ENCODE data around the gene GPX1.

DNA sequence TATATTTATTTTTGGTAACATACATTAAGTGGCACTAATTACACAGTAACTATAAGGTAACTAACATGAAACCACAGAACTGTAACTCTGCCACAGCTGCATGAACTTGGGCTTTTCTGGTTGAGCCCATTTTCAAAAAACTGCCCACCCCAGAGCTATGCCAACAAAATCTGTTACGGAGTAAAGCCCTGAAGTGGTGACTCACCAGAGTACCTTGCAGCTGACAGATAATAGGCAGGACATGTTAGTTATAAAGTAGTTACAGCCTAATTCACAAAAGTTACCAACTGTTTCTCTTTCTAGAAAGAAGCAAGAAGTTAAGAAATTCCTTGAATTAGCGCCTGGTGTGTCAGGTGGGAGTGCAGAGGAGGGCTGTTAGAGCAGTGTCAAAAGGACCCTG is 1.5 kb upstream of the GPX1 start:
- TF ChIP-seq, protein P1, sequence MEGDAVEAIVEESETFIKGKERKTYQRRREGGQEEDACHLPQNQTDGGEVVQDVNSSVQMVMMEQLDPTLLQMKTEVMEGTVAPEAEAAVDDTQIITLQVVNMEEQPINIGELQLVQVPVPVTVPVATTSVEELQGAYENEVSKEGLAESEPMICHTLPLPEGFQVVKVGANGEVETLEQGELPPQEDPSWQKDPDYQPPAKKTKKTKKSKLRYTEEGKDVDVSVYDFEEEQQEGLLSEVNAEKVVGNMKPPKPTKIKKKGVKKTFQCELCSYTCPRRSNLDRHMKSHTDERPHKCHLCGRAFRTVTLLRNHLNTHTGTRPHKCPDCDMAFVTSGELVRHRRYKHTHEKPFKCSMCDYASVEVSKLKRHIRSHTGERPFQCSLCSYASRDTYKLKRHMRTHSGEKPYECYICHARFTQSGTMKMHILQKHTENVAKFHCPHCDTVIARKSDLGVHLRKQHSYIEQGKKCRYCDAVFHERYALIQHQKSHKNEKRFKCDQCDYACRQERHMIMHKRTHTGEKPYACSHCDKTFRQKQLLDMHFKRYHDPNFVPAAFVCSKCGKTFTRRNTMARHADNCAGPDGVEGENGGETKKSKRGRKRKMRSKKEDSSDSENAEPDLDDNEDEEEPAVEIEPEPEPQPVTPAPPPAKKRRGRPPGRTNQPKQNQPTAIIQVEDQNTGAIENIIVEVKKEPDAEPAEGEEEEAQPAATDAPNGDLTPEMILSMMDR (IDR thresholded peaks at IDR 0.05; ENCODE audit: low read depth, low read length, missing input control): no peak
- no peak for TF ChIP-seq YY1 (IDR thresholded peaks at IDR 0.05)
- TF ChIP-seq EGR1 (IDR thresholded peaks at IDR 0.05; ENCODE audit: low read depth in 2 of 2): no peak
- TF ChIP-seq RAD21 (IDR thresholded peaks at IDR 0.05): no peak
- TF ChIP-seq, protein P2, sequence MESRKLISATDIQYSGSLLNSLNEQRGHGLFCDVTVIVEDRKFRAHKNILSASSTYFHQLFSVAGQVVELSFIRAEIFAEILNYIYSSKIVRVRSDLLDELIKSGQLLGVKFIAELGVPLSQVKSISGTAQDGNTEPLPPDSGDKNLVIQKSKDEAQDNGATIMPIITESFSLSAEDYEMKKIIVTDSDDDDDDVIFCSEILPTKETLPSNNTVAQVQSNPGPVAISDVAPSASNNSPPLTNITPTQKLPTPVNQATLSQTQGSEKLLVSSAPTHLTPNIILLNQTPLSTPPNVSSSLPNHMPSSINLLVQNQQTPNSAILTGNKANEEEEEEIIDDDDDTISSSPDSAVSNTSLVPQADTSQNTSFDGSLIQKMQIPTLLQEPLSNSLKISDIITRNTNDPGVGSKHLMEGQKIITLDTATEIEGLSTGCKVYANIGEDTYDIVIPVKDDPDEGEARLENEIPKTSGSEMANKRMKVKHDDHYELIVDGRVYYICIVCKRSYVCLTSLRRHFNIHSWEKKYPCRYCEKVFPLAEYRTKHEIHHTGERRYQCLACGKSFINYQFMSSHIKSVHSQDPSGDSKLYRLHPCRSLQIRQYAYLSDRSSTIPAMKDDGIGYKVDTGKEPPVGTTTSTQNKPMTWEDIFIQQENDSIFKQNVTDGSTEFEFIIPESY (IDR thresholded peaks at IDR 0.05): no peak
- TF ChIP-seq, protein P3, sequence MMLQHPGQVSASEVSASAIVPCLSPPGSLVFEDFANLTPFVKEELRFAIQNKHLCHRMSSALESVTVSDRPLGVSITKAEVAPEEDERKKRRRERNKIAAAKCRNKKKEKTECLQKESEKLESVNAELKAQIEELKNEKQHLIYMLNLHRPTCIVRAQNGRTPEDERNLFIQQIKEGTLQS (IDR thresholded peaks at IDR 0.05): no peak
- TF ChIP-seq JUND (IDR thresholded peaks at IDR 0.05): no peak
- TF ChIP-seq RXRA (IDR thresholded peaks at IDR 0.05): no peak
